GM12872 (cell line): ENCODE results near the gene DNAJC5.

Experiments used
- CTCF ChIP-seq: IDR thresholded peaks from 3 replicates; pipeline ENCODE4 v1.5.1; 2011; ENCODE audit warnings: low read depth, mild to moderate bottlenecking, low read length, moderate library complexity; ENCODE audit not compliant: insufficient read depth

DNAJC5 gene

GRCh38 chr20:63894358-63895201, at the start of gene DNAJC5:
Gene DNAJC5, plus strand, starts transcription at chr20:63895126. Its CDS starts 33,220 bp downstream, at chr20:63928346.
- TF ChIP-seq CTCF, result no peak

DNA sequence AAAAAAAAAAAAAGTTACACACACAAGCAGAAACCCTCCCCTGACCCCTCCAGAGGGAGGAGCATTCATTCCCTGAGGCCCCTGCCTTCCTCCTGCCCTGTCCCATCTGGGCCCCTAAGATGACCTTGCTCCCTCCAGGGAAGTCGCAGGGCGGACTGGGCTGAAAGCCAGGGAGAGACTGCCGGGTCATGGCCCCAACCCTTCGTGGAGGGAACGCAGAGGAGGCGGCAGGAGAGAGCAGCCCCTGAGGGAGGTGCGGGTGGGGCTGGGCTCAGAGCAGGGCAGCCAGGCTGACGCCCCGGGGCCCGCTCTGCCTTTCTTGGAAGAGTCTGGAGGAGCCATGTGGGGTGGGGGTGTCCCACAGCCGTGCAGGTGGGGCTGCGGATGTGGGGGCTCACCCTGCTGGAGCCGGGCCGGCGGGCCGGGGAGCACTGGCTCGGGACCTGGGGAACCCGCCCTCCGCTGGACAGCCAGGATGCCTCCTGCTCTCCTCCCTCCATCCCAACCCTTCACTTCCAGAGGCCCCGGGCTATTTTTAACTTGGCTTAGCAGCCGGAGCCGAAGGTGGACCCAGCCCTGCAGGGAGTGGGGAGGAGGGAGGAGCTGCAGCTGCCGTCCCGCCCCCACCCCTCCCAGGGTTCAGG, 48.7 kb upstream of the DNAJC5 start:
- TF ChIP-seq CTCF, result no peak

- no peak for TF ChIP-seq CTCF
These were observed 48.1 kb upstream of the DNAJC5 start for GRCh38 chr20:63846888-63847236.

DNA sequence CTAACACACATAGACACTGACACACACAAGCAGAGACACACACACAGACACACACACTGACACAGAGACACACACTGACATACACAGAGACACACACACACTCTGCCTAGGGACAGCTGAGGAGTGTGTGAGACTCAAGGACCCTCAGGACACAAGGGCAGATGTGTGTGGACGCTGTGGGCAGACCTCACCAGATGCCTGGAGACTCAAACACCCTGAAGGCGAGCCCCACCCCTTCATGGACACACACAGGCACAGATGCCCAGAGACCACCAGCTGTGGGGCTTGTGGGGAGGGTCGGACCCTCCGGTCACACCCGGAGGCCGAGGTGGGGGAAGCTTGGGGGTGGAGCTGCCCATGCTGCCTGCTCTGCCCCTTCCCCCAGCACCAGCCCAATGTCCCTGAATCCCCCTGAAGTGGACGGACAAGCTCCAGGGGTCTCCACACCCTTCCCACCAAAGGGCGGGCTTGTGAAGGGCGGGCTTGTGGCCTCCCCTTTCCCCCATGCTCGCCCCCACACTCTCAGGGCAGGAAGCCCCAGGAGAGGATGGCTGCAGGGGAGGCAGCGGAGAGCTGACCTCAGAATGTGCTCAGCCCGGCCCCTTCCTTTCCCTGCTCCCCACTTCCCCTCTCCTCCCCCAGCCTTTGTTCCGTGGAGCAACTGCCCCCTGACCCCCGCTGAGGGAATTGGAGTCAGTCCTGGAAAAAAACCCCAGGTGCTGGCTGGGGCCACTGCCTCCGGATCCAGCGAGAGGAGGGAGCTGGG, 47.5 kb upstream of the DNAJC5 start:
- no peak for TF ChIP-seq CTCF

- no peak for TF ChIP-seq CTCF
These were observed 46.7 kb upstream of the DNAJC5 start for GRCh38 chr20:63848003-63848911.

- no peak for TF ChIP-seq CTCF
These were observed 44.0 kb upstream of the DNAJC5 start for GRCh38 chr20:63850689-63851547.
